Stimulated activated naive B cell treated with anti-CD40 and anti-IgM and Interleukin-4, amounts not matched to agents 10 μg/mL and 1 μg/mL and 100 μg/mL, for 72 hours (primary cell): Measurements from ENCODE around the gene SCG3.

Experiments used
- ATAC-seq, 2 donors: fragments of 150-1000 bp; cut with Tn5 transposase; replicated peaks; 2 replicates each; pipeline ENCODE4 v1.10.0; 2021; ENCODE audit warnings: moderate library complexity in 1 of 2
- DNase-seq: peaks from one replicate; pipeline ENCODE4 v3.0.0; 2021
- H3K27ac Mint-ChIP-seq: one replicate; pipeline ENCODE4 v1.8.0; 2022; ENCODE audit warnings: mild to moderate bottlenecking, mixed read lengths
- H3K27me3 Mint-ChIP-seq, 2 donors: one replicate each; pipeline ENCODE4 v1.8.0; 2022; ENCODE audit warnings: mixed read lengths in 2 of 2
- H3K36me3 Mint-ChIP-seq, 2 donors: one replicate each; pipeline ENCODE4 v1.8.0; 2022; ENCODE audit warnings: mixed read lengths in 2 of 2, mild to moderate bottlenecking in 1 of 2
- H3K4me1 Mint-ChIP-seq, 2 donors: one replicate each; pipeline ENCODE4 v1.8.0; 2022; ENCODE audit warnings: mixed read lengths in 2 of 2, mild to moderate bottlenecking in 1 of 2
- H3K4me3 Mint-ChIP-seq, 2 donors: one replicate each; pipeline ENCODE4 v1.8.0; 2022; ENCODE audit warnings: mild to moderate bottlenecking in 2 of 2, mixed read lengths in 2 of 2, moderate library complexity in 1 of 2
- H3K9me3 Mint-ChIP-seq, 2 donors: one replicate each; pipeline ENCODE4 v1.8.0; 2022; ENCODE audit warnings: mixed read lengths in 2 of 2, mild to moderate bottlenecking in 1 of 2

The SCG3 gene

GRCh38 chr15:51751697-51752683, 70.7 kb downstream of the SCG3 start:
- peaks cover 5 to 8% of the 10 kb centered on the region in 2 donors for H3K27me3 Mint-ChIP-seq
- DNase-seq (no peak), ATAC-seq (peak; percentile 62 to 69)
- no peak overlapping the region for H3K27ac Mint-ChIP-seq
- peak overlapping the region; percentile 87 to 94 for H3K4me3 Mint-ChIP-seq
- H3K36me3 Mint-ChIP-seq: no peaks in the 10 kb centered on the region
- no peaks in the 10 kb centered on the region for H3K9me3 Mint-ChIP-seq
- H3K4me1 Mint-ChIP-seq: peaks cover 12 to 22% of the 10 kb centered on the region in 2 donors

- peaks cover 5 to 8% of the 10 kb centered on the region in 2 donors for H3K27me3 Mint-ChIP-seq
- no peaks in the 10 kb centered on the region for H3K9me3 Mint-ChIP-seq
- no peak overlapping the region for H3K27ac Mint-ChIP-seq
- no peaks in the 10 kb centered on the region for H3K36me3 Mint-ChIP-seq
- peaks cover 12 to 22% of the 10 kb centered on the region in 2 donors for H3K4me1 Mint-ChIP-seq
- no peak for DNase-seq
- peak overlapping the region; percentile 34 to 40 for H3K4me3 Mint-ChIP-seq
- no peak for ATAC-seq
Measured at GRCh38 chr15:51752888-51753287, 71.6 kb downstream of the SCG3 start.

- Mint-ChIP-seq H3K36me3 (no peaks in the 10 kb centered on the region), H3K4me3 (no peak overlapping the region), H3K27ac (no peak overlapping the region), H3K27me3 (peaks cover 5 to 8% of the 10 kb centered on the region in 2 donors), H3K4me1 (peaks cover 12 to 22% of the 10 kb centered on the region in 2 donors), H3K9me3 (no peaks in the 10 kb centered on the region)
- no peak for ATAC-seq
- no peak for DNase-seq
Measured at GRCh38 chr15:51754267-51754666, 73.0 kb downstream of the SCG3 start.

GRCh38 chr15:51755790-51756189, 74.5 kb downstream of the SCG3 start:
- peaks cover 12 to 19% of the 10 kb centered on the region in 2 donors for H3K4me1 Mint-ChIP-seq
- H3K27ac Mint-ChIP-seq: no peak overlapping the region
- H3K4me3 Mint-ChIP-seq: no peak overlapping the region
- H3K36me3 Mint-ChIP-seq: no peaks in the 10 kb centered on the region
- H3K9me3 Mint-ChIP-seq: no peaks in the 10 kb centered on the region
- DNase-seq (no peak), ATAC-seq (no peak)
- peaks cover 5 to 8% of the 10 kb centered on the region in 2 donors for H3K27me3 Mint-ChIP-seq

GRCh38 chr15:51756482-51756881, 75.2 kb downstream of the SCG3 start:
- Mint-ChIP-seq H3K27ac (no peak overlapping the region), H3K4me1 (peaks cover 12 to 14% of the 10 kb centered on the region in 2 donors)
- DNase-seq: no peak

GRCh38 chr15:51757450-51757849, 76.1 kb downstream of the SCG3 start:
- no peak for DNase-seq
- no peaks in the 10 kb centered on the region for H3K36me3 Mint-ChIP-seq
- ATAC-seq: no peak
- H3K9me3 Mint-ChIP-seq: no peaks in the 10 kb centered on the region
- H3K4me1 Mint-ChIP-seq: peaks cover 9 to 14% of the 10 kb centered on the region in 2 donors
- no peak overlapping the region for H3K4me3 Mint-ChIP-seq
- H3K27me3 Mint-ChIP-seq: peaks cover 5 to 8% of the 10 kb centered on the region in 2 donors
- no peak overlapping the region for H3K27ac Mint-ChIP-seq

More at GRCh38 chr15:51756482-51756881, 75.2 kb downstream of the SCG3 start:
- peaks cover 5 to 8% of the 10 kb centered on the region in 2 donors for H3K27me3 Mint-ChIP-seq
- no peak for ATAC-seq
- no peaks in the 10 kb centered on the region for H3K36me3 Mint-ChIP-seq
- H3K9me3 Mint-ChIP-seq: no peaks in the 10 kb centered on the region
- H3K4me3 Mint-ChIP-seq: no peak overlapping the region

GRCh38 chr15:51758645-51759044, 77.3 kb downstream of the SCG3 start:
- Mint-ChIP-seq H3K36me3 (no peaks in the 10 kb centered on the region), H3K27ac (no peak overlapping the region), H3K4me1 (peaks cover 9 to 14% of the 10 kb centered on the region in 2 donors), H3K27me3 (peaks cover 0 to 8% of the 10 kb centered on the region in 2 donors), H3K9me3 (no peaks in the 10 kb centered on the region), H3K4me3 (no peak overlapping the region)
- no peak for ATAC-seq
- DNase-seq: no peak

GRCh38 chr15:51759557-51760070, 78.3 kb downstream of the SCG3 start:
- Mint-ChIP-seq H3K27ac (no peak overlapping the region), H3K4me1 (peaks cover 9 to 14% of the 10 kb centered on the region in 2 donors), H3K27me3 (peaks cover 0 to 8% of the 10 kb centered on the region in 2 donors), H3K36me3 (no peaks in the 10 kb centered on the region), H3K4me3 (no peak overlapping the region), H3K9me3 (no peaks in the 10 kb centered on the region)
- DNase-seq (no peak), ATAC-seq (no peak)

- Mint-ChIP-seq H3K27ac (no peak overlapping the region), H3K27me3 (peaks cover 0 to 3% of the 10 kb centered on the region in 2 donors), H3K9me3 (no peaks in the 10 kb centered on the region), H3K4me1 (peaks cover 4 to 9% of the 10 kb centered on the region in 2 donors), H3K4me3 (no peak overlapping the region), H3K36me3 (no peaks in the 10 kb centered on the region)
- DNase-seq (no peak), ATAC-seq (no peak)
Measured at GRCh38 chr15:51760805-51761204, 79.5 kb downstream of the SCG3 start.

- peaks cover 8 to 9% of the 10 kb centered on the region in 2 donors for H3K4me1 Mint-ChIP-seq
- ATAC-seq (no peak), DNase-seq (no peak)
- peaks cover 12 to 19% of the 10 kb centered on the region in 2 donors for H3K36me3 Mint-ChIP-seq
- no peaks in the 10 kb centered on the region for H3K27me3 Mint-ChIP-seq
- H3K27ac Mint-ChIP-seq: no peak overlapping the region
- no peak overlapping the region for H3K4me3 Mint-ChIP-seq
- H3K9me3 Mint-ChIP-seq: peaks cover 0 to 2% of the 10 kb centered on the region in 2 donors
Measured at GRCh38 chr15:51765751-51766150, 84.4 kb downstream of the SCG3 start.

- no peak for ATAC-seq
- H3K4me1 Mint-ChIP-seq: peaks cover 7 to 9% of the 10 kb centered on the region in 2 donors
- no peak overlapping the region for H3K27ac Mint-ChIP-seq
- no peak overlapping the region for H3K4me3 Mint-ChIP-seq
- no peak for DNase-seq
- peaks cover 0 to 2% of the 10 kb centered on the region in 2 donors for H3K9me3 Mint-ChIP-seq
- H3K36me3 Mint-ChIP-seq: peaks cover 12 to 19% of the 10 kb centered on the region in 2 donors
- no peaks in the 10 kb centered on the region for H3K27me3 Mint-ChIP-seq
Measured at GRCh38 chr15:51766341-51766740, 85.0 kb downstream of the SCG3 start.

GRCh38 chr15:51768018-51768417, 86.7 kb downstream of the SCG3 start:
- DNase-seq (no peak), ATAC-seq (peak; percentile 78 to 79)
- H3K27me3 Mint-ChIP-seq: no peaks in the 10 kb centered on the region
- peaks cover 0 to 2% of the 10 kb centered on the region in 2 donors for H3K9me3 Mint-ChIP-seq
- H3K4me1 Mint-ChIP-seq: peaks cover 7 to 9% of the 10 kb centered on the region in 2 donors
- H3K4me3 Mint-ChIP-seq: no peak overlapping the region
- H3K36me3 Mint-ChIP-seq: peaks cover 12 to 25% of the 10 kb centered on the region in 2 donors
- H3K27ac Mint-ChIP-seq: peak overlapping the region; percentile 68
